GM19240 (cell line): ENCODE results near the gene PTPRR.

Source experiments
- DNase-seq: peaks from one replicate; pipeline ENCODE4 v3.0.0; 2011; ENCODE audit warnings: low spot score; ENCODE audit not compliant: insufficient read length

Gene PTPRR

DNA sequence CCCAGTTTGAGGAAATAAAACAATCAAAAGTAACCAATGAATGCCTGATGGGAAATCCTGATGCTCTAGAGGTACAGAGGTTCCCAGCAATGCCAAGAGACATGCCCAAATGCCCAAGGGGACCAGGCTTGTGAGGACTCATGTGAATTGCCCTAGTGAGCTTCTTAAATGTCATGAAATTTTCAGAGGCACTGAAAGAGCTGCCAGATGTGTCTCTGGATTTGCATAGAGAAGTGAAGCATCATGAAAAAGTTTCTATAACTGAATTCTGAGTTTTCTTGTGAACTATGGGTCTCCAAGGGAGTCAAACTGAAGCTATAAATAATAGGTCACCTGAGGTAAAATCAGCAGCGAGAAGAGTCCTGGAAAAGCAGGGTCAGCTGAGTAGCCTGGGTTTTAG, 9.9 kb downstream of the PTPRR start:
- DNase-seq = no peak

DNA sequence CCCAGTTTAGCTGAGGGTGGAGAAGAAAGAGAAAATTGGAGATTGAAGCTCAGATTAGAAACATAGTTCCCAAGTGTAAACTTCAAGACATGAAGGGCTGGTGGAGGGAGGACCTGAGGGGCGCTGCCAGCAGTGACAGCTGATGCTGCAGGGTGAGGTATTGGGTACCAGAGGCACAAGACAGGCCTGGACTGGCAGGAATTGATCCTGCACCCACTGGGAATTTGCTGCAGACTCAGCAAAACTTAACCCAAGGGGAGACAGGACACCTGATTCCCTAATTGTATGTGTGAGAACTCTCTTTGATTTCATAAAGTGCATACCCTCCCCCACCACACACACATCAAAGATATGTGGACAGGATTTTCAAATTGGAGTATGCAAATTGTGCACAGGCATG, 11.6 kb downstream of the PTPRR start:
- DNase-seq = no peak

DNA sequence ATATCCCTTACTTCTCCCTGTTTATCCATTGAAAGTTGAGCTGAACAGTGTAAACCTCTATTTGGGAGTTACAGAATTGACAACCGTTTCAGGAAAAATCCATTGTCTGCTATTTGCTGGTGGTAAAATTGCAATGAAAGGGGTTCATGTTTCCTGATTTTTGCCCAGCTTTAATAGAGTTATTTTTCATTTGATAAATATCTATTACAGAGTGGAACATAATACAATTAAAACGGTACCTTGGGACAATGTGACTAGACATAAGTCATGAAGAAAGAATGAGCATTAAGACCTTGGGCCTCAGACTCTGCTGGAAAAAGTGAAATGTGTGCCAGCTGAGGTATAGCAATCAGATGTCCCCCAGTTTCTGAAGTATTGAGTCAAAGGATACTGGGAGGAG, 13.1 kb downstream of the PTPRR start:
- DNase-seq = no peak

DNA sequence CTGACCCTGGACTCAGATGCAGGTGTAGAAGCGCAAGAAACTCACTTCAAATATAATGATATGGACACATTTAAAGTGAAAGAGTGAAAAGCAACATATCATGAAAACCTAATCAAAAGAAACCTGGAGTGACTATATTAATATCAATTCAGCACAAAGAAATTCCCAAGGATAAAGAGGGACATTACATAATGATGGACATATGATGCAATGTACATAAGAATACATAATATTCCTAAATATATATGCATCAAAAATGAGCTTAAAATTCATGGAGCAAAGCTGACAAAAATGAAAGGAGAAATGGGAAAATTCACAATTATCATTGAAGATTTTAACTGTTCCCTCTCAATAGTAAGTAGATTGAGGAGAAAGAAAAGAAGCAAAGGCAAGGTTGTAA, 24.6 kb downstream of the PTPRR start:
- no peak for DNase-seq

DNA sequence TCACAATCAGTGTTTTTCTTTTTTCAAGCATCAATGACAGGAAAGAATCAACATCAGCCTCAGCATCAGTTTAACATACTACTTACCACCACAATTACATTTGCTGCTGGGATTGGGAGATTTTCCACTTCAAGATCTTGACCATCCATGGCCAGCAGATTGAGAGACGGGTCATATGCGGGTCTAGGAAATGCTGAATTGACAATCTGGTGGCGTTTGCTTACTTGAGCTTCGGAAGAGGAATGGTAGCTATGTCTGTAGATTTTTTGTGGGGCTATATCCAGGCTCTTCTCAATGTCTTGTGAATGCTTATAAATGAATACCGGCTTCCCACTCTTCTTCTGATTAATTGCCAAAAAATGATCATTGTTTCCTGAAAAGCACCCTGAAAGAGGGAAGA, 27.9 kb downstream of the PTPRR start:
- DNase-seq = no peak

DNA sequence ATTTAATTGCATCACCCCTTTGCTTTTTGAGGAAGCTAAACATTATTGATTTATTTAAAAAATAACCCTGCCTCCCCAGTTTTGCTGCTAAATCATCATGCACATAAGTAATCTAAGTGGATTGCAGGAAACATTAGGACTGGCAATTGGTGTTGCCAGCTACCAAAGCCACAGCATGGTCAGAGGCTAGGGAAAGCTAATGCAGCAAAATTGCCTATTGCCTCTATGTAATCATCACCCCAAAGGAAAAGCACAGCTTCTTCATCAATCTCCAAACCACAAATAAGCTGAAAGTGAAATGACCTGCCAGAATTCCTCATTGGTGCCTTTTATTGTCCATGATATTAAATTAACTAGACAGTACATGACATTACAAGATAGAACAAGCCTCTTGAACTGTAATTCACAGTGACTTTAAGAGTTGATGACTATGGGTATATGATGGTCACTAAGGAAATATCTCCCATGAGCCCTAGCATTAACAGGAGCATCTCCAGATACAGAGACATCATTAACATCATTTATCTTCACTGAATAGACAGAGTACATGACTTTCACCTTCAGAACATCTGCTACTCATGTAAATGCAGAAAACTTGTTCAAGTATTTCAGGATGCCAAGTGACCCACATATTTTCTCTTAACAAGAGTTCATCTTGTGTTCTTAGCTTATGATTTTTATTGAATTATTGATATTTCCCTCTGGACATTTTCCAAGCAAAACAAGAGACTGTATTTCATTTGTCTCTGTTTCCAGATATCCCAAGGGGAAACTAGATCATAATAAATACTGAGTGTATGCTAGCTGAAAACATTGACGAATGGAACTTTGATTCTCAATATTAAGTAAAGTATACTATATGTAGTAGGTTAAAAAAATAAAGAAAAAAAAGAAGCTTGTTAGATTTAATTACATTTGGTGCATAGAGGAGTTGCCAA, 29.4 kb downstream of the PTPRR start:
- no peak for DNase-seq

DNA sequence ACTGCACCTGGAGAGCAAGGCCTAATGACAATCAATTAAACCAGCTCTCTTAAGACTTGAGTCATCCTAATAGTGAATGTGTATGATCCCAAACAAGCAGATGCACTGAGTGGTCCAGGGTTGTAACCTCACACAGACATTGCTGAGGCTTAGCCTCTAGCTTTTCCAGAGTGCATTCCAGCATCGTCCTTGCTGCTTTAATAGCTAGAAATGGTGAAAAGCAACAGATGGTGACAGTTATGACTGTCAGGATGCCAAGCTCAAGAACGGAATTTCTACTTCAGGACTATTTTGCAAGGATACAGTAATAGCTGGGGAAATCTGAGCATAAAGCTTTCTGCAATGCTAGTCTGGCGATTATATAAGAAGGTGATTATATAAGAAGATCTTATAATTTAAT, 34.6 kb downstream of the PTPRR start:
- DNase-seq = no peak

DNA sequence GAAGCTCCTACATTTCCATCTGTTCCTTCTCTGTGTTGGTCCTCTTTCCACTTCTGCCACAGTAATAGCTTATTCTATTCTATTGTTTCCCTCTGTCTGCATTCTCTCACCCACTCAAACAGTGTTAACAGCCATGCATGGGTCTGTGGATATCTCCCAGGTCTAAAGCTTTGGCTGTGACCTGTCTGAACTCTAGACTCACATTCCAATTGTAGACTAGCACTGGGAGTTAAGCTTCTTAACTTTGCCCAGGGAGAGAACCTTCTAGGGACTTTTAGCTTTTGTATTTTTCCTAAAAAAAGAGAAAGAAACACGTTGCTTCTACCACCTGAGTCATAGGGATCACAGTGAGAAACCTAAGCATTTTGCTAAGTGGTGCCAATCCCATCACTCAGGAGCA, 36.7 kb downstream of the PTPRR start:
- DNase-seq = no peak

DNA sequence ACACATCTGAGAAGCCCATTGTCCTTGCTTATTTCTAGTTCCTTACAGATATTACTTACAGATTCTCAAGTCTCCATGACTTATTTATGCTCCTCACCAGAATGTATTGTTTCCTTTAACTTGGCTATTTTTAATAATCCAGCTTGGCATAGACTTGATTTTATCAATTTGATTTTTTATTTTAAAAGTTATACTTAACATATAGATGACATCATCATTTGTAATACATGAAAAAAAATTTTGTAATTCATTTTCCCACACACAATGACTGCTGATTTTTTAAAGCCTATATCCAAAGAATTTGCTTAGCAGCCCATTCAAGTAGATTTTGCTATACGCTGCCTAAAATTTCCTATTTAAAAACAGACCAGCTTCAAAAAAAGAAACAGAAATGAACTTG, 39.8 kb downstream of the PTPRR start:
- no peak for DNase-seq

DNA sequence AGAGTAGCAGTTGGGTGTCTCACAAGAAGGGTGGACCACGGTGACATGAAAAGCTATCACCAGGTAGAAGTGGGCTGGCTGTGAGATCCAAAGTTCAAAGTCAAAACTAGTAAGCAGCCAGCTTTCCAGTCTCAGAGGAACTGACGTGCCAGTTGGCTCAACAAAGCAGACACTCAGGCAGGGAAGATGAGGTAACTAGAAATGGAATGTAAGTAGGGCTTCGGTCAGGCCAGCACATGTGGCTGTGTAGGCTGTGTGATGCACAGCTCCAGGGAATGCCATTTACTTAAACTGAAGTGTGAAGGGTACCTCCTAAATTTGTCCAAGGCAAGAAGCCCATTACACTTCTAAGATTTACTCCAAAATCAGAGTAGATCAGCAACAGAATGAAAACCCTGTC, 43.6 kb downstream of the PTPRR start:
- no peak for DNase-seq

DNA sequence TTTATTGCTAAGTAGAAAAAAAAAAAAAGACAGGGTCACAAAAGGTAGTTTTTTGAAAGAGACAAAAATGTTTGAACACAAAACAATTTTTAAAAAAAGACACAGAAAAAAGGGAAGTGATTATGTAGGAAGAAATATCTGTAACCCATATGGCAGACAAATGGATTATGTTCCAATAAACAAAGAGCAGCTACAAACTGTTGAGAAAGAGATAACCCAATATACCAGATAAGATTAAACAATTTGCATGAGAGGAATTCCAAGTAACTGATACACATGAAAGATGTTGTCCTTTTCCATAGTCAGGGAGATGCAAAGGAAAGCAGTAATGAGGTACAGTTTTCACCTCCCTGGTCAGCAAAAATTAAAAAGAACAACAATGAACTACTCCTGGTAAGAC, 44.9 kb downstream of the PTPRR start:
- DNase-seq = no peak

DNA sequence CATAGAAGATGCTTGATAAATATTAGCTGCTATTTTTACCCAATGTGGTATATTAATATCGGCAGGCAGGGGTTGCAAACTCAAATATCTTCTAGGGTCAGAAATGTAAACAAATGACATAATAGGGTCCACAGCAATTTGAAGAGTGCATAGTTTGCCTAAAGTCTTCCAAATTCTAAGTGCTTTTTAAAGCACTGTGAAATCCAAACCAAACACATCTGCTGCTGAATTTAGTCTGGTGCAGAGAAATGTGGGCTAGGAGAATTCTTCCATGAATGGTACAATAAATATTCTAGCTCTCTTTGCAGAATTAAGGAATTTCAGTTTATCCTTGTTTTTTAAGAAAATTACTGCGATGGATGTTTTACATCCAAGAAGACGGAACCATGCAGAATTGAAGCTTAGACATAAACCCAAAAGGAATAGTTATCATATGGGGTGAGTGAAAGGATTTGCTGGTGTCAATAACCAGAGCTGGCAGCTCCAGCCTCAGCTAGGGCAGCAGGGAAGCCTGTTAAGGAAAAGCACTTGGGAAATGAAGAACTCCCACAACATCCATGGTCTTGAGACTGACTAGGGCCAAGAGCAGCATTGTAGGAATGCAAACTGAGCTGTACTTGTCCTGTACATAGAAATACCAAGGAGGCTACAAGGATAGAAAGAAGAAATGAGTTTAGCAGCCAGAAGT, 65.5 kb downstream of the PTPRR start:
- no peak for DNase-seq

DNA sequence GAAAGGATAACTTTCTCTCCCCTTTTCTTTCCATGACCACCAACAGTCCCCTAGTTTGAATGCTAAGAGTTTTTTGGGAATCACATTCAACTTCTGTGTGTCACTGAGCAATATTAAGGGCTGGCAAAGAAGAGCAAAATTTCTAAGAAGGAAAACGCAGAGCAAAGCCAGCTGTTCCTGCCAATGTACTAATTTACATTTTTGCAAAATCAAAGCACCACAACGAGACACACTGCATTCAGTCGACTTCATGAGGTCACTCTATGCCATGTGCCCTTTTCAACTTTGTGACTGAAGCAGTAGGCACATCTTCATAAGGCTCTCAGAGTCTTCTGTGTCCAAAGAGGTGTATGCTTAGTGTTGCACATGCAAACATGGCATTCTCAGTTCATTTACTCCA, 66.4 kb downstream of the PTPRR start:
- no peak for DNase-seq

DNA sequence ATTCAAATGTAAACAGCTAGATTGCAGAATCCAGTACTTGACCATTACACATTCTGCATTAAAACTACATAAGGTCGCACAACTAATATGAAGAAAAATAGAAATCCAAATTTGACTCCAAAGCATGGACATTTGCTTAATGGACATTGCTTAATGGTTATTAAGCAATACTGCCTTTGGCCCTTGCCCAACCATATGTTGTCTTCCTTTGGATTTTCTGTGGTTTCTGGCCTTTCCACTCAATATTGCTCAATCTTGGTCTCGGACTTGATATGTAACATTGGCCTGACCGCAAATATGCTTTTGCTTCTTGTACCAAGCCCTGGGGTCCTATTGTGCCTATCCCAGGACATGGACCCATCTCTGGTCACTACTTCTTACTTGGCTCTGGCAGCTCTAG, 67.2 kb downstream of the PTPRR start:
- no peak for DNase-seq

DNA sequence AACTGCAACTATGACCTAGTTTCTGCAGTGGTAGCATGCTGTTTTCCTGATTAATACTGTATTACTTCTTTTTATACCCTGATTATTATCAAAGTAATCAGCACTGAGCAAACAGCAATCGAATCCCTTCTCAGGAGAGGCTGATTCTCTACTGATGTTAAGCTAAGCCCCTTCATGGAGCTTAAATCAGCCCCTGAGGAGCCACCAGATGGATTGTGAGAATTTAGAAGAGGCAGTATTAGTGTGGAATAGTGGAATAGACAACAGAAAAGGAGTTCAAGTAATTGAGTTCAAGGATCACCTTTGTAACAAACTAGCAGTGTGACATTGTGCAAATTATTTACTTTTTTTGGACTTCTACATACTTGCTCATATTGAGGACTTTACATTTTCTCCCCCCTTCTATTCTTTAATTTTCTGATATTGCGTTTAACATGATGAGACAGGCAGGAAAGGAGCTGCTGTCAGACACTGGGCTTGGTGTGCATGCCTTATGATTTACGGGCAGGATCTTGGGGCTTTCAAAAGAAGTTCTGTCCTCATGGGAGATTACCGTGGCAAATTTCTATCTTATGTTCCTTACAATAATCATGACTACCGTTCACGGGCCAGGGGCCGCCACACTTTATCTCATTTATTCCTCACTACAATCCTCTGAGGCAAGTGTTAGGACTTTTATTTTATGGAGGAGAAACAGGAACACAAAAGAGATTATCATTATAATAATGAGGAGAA, 68.0 kb downstream of the PTPRR start:
- no peak for DNase-seq

DNA sequence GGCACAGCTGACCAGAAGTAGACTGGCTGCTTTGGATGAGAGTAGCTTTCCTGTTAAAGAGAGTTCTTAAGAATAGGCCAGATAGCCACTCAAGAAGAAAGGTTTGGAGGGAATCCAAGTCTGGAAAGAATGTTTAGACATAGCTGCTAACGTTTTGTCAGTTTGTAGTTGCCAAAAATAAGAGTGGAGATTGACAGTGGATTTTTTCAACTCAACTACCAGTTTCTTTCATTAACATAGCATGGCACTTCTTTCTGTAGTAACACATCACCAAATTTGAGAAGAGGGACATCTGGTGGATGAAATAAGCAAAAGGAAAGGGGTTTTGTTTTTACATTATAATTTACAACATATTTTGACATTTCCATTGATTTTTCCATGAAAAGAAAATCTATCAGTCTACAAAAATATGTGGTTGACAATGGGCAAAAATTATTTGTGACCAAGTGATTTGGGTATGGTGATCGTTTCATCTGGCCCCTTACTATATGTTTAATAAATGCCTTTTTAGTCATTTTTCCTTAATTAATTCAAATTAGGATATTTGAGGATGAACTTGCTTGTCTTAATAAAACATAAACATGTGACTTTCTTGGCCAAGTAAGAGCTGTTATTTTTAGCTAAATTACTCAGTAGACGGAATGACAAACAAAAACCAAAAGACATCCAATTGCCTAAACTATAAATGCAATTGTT, 71.1 kb downstream of the PTPRR start:
- DNase-seq = no peak

DNA sequence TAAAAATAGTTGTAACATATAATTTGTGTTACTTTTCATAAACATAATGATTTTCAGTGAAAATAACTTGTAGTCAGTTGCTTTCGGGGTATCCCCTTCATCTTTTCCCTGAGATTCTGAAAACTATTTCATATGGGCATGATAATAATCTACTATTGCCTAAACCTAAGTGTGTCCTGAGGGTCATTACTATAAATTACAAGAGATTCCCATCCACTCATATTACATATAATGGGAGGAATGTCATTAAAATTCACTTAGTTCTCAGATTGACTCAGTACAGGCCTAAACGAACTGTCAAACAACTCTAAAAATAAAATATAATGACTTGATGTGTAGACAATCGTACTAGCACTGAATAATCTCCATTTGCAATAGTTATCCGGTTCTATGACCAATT, 72.7 kb downstream of the PTPRR start:
- no peak for DNase-seq

DNA sequence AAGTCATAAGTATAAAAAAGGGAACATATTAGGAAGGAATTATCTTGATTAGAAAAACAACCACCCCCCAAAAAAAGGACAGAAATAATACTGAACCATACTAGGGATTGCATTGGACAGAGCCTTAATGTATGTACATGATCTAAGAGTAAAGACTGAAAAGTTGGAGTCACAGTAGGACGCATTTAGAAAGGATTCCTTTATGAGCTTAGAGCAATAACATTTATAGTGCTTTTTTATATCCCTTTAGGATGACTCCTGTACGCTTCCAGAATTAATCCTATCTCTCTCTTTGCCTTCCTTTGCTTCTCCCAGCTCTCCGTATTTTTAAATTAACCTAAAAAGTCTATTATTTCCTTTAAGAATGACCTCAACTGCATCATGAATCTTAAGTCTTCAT, 75.3 kb downstream of the PTPRR start:
- DNase-seq = no peak

DNA sequence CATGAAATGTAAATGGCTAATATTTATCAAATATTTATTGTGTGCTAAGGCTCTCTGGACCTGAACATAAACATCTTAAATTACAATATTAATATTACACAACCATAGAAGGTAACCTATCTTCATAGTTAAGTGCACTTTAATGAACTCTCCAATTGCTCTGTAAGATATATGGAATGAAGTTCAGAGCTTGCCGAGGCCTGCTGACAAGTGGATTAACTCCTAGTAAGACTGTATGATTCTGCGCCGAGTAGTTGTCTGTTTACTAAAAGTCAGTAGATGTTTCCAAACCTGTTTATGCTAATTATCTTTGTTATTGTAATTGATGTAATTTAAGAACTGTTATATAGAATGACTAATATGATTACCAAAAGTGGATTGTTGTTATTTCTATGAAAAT, 77.2 kb downstream of the PTPRR start:
- DNase-seq = no peak

DNA sequence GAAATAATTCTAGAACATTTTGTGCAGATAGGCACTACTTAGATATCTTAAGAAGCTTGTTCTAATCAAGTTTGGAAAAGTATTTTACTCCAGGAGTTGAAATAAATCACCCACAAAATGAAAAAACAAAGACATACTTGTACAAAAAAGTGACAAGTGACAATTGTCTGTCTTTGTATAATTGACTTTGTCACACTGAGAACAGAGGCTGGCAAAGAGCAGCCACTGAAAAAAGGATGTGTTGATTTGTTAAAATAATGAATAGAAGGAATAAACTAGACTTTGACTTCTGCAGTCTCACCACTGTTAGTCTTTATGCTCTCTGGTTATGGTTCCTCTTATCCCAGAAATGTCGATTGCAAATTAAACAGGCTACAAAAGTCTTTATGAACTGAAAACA, 77.6 kb downstream of the PTPRR start:
- no peak for DNase-seq

DNA sequence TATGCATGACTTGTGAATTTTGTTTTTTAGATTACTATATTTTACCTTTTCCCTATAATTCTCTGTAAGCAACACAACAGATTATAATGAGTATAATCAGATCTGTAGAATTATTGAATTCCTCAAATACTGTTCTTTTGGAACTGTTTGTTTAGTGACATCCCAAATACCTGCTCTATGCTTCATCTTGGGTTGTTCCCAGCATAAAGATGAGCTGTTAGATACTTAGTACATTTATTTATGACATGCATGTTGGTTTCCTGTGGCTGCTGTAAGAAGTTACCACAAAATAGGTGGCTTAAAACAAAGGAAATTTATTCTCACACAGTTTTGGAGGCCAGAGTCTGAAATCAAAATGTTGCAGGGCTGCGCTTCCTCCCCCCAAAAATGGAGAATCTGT, 78.4 kb downstream of the PTPRR start:
- no peak for DNase-seq
